Measurements from ENCODE around the gene PTPRR.

DNA sequence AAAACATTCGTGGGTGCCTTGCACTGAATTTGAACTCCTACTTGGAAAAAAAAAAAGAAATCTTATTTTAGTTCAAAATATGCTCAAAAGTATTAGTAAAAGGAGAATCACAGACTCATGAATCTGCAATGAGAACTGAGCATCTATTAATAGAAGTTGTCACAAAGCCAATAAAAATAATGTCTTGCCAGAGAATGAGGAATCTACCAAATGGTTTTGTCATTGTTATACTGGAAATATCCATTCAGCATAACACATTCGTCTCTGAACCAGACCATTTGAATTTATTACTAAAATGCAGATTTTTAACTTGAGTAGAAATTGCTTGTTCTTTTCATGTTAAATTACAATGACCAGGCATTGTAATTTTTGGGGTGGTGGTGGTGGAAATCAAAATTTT lies 271.7 kb downstream of the PTPRR start:
- no peak for TF ChIP-seq CTCF (IDR thresholded peaks at IDR 0.05)
- no peak for TF ChIP-seq POLR2A (IDR thresholded peaks at IDR 0.05)
